ENCODE data around the gene SAP30BP. TPM values are rescaled to one million over a fixed set of nuclear protein-coding genes. Genes with fewer than 3 reads are reported as not detected.
A peak's percentile ranks its signal among the peaks of the same experiment; 100 is the strongest.

The SAP30BP gene
- total and polyA plus RNA-seq, 2 of the 8 experiments (the other 6 are each of a cell fraction or from before 2014, with no cell fraction given), result 63.3 to 79.9 TPM

DNA sequence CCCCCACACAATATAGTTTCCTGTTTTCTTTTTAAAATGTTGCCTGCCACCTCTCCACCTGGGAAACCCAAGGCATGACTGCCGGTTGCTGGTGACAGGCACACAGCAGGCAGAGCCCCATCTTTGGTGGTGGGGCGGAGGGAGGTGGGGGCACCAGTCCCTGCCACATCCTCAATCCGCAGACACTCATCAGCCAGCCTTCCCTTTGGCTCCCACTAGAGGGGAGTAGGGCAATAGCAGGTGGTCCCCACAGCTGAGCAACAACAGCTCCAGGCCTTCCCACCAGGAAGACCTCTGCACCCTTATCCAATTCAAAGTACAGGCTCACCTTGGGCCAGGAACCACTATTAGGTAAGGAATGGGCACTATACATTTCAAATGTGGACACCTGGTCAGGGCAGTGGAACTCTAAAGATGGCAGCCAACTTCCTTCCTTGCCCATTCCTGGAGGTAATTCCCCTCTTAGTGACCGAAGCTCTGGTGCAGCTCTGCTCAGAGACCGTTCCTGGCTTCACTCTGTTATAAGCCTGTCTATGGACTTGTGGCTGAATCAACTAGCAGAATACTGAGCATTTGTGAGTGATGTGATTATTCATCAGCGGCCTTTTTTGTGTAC is 14.1 kb upstream of the SAP30BP start:
- Histone ChIP-seq H3K4me2 (ENCODE audit: insufficient read depth in 1 of 2, low read depth in 2 of 2, low read length in 2 of 2) (no peak overlapping the region), H3K4ac (replicated peaks; ENCODE audit: insufficient read length, low read depth, low read length) (no peak overlapping the region), H3K4me3 (ENCODE audit: extremely low read depth in 1 of 4, insufficient read depth in 2 of 4, low read depth in 3 of 4, low read length in 4 of 4) (no peak overlapping the region), H3K23me2 (ENCODE audit: low read depth, low read length) (no peaks in the 10 kb centered on the region), H3K27ac (ENCODE audit: low read depth, low read length) (no peak overlapping the region), H2AFZ (ENCODE audit: low read length) (no peak overlapping the region), H2BK20ac (ENCODE audit: low read length) (no peak overlapping the region), H2BK5ac (ENCODE audit: low read depth, low read length) (no peak overlapping the region), H4K91ac (replicated peaks; ENCODE audit: insufficient read length, low read length) (no peak overlapping the region), H3K14ac (ENCODE audit: insufficient read length) (no peak overlapping the region), H3K4me1 (replicated peaks in 1 of 4; ENCODE audit: control insufficient read depth in 3 of 4, insufficient read depth in 4 of 4, low read length in 3 of 4) (no peaks in the 10 kb centered on the region), H3K18ac (ENCODE audit: extremely low read depth, low read length) (no peak overlapping the region), H3K36me3 (ENCODE audit: control insufficient read depth in 2 of 4, insufficient read depth in 4 of 4, low read length in 3 of 4) (peaks cover 6 to 36% (median 11%) of the 10 kb centered on the region in 4 experiments; a peak in 7 of 8 replicates), H3K56ac (replicated peaks; ENCODE audit: insufficient read length, low read depth, low read length) (no peak overlapping the region), H2BK12ac (ENCODE audit: low read depth, low read length) (no peak overlapping the region), H2BK15ac (ENCODE audit: low read length) (no peak overlapping the region), H4K20me1 (replicated peaks in 1 of 2; ENCODE audit: control insufficient read depth in 1 of 2, insufficient read depth in 2 of 2, low read length in 2 of 2) (peaks cover 0 to 5% of the 10 kb centered on the region in 2 experiments), H3K23ac (ENCODE audit: insufficient read length) (no peak overlapping the region), H4K8ac (ENCODE audit: extremely low read depth, insufficient read depth, low read length) (no peak overlapping the region), H2AK5ac (ENCODE audit: low read depth, low read length) (no peak overlapping the region), H3K79me2 (ENCODE audit: control insufficient read depth in 1 of 2, insufficient read depth in 2 of 2, low read length in 2 of 2) (no peaks in the 10 kb centered on the region), H2BK120ac (replicated peaks; ENCODE audit: low read depth, low read length) (no peak overlapping the region), H3K9ac (replicated peaks in 1 of 4; ENCODE audit: extremely low read depth in 1 of 4, low read depth in 3 of 4, low read length in 3 of 4) (no peak overlapping the region; a peak in 1 of 7 replicates), H3K79me1 (ENCODE audit: low read depth, low read length) (no peaks in the 10 kb centered on the region), H3K9me3 (ENCODE audit: insufficient read depth in 2 of 2, low read depth in 1 of 2, low read length in 1 of 2) (no peaks in the 10 kb centered on the region), H3K27me3 (replicated peaks in 1 of 4; ENCODE audit: control insufficient read depth in 3 of 4, extremely low read depth in 1 of 4, insufficient read depth in 3 of 4, low read length in 3 of 4) (no peaks in the 10 kb centered on the region), H4K5ac (ENCODE audit: insufficient read length, low read depth, low read length) (no peak overlapping the region)
- FAIRE-seq (peak; percentile 86), DNase-seq (ENCODE audit: low read depth in 1 of 2, low spot score in 2 of 2) (peak in 1 of 2 experiments; percentile 77)
- CTCF ChIA-PET (ENCODE audit: partially characterized antibody), result interaction anchor here (0.7 to 51.0 kb wide), 15 partner anchors 9 to 124 kb away, joined by 3 to 2200 read pairs (median 8); partner anchors contain the start of genes GALK1, ITGB4, RECQL5 and SAP30BP
- WGBS, 2 experiments (ENCODE audit: extremely low coverage in 1 of 2, insufficient coverage in 1 of 2, insufficient read length in 1 of 2, insufficient replicate concordance in 2 of 2, low coverage in 1 of 2, low lambda C conversion rate in 2 of 2, missing lambda C conversion rate in 1 of 2), result 63% methylated on average over 6 of the region's 6 CpGs; no CpG with 5 or more reads in 1 of the 2 experiments
- POLR2A ChIA-PET (ENCODE audit: partially characterized antibody), result interaction anchor here (0.8 to 2.8 kb wide), 5 partner anchors 14 to 154 kb away, joined by 3 to 12 read pairs (median 4); partner anchors contain the start of genes RECQL5 and SAP30BP
- TF ChIP-seq, protein P1, sequence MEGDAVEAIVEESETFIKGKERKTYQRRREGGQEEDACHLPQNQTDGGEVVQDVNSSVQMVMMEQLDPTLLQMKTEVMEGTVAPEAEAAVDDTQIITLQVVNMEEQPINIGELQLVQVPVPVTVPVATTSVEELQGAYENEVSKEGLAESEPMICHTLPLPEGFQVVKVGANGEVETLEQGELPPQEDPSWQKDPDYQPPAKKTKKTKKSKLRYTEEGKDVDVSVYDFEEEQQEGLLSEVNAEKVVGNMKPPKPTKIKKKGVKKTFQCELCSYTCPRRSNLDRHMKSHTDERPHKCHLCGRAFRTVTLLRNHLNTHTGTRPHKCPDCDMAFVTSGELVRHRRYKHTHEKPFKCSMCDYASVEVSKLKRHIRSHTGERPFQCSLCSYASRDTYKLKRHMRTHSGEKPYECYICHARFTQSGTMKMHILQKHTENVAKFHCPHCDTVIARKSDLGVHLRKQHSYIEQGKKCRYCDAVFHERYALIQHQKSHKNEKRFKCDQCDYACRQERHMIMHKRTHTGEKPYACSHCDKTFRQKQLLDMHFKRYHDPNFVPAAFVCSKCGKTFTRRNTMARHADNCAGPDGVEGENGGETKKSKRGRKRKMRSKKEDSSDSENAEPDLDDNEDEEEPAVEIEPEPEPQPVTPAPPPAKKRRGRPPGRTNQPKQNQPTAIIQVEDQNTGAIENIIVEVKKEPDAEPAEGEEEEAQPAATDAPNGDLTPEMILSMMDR (IDR thresholded peaks at IDR 0.05; ENCODE audit: control extremely low read depth in 1 of 3, insufficient read depth in 1 of 3, low read depth in 1 of 3, low read length in 3 of 3), result peak; percentile 92 to 94 (median 93)
- TF ChIP-seq FOSL1 (IDR thresholded peaks at IDR 0.05; ENCODE audit: insufficient read depth, low read depth, low read length) (no peak), SP2 (IDR thresholded peaks at IDR 0.05; ENCODE audit: low read length) (no peak), SIN3A (conservative IDR thresholded peaks at IDR 0.05 in 1 of 2, IDR thresholded peaks at IDR 0.05 in 1 of 2; ENCODE audit: low read depth in 1 of 2, low read length in 2 of 2) (0 out of 4 replicates have a peak, but pooled peaks of 1 of the 2 experiments have one; percentile 27), CBX8 (IDR thresholded peaks at IDR 0.05; ENCODE audit: borderline replicate concordance, low read depth, low read length) (no peak)
- TF ChIP-seq, protein P2, sequence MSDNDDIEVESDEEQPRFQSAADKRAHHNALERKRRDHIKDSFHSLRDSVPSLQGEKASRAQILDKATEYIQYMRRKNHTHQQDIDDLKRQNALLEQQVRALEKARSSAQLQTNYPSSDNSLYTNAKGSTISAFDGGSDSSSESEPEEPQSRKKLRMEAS (IDR thresholded peaks at IDR 0.05), result 0 out of 2 replicates have a peak, but pooled peaks have one; percentile 11
- TF ChIP-seq, protein P3, sequence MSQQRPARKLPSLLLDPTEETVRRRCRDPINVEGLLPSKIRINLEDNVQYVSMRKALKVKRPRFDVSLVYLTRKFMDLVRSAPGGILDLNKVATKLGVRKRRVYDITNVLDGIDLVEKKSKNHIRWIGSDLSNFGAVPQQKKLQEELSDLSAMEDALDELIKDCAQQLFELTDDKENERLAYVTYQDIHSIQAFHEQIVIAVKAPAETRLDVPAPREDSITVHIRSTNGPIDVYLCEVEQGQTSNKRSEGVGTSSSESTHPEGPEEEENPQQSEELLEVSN (IDR thresholded peaks at IDR 0.05), result no peak

Measured in H1 (cell line).